Measurements from ENCODE around the gene THSD7A.

DNA sequence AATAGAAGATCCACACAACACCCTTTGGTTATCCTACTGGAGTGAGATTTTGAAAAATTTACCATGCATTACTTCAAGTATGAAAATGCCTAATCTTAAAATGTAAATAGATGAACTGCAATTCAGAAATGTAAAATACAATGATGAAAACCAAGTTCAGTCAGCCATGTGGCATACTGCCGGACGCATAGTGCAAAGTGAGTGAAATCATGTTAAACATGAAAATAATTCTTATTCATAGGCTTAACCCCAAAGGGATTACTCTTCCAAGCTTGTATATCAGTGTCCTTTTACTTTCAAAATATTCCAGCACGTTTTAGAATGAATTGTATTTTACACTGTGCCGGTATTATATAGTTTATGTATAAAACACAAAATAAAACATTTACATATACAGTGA lies 99.8 kb downstream of the THSD7A start:
- TF ChIP-seq EZH2 (IDR thresholded peaks at IDR 0.05) (no peak), EZH2phosphoT487 (IDR thresholded peaks at IDR 0.05) (no peak)
- TF ChIP-seq, protein P1, sequence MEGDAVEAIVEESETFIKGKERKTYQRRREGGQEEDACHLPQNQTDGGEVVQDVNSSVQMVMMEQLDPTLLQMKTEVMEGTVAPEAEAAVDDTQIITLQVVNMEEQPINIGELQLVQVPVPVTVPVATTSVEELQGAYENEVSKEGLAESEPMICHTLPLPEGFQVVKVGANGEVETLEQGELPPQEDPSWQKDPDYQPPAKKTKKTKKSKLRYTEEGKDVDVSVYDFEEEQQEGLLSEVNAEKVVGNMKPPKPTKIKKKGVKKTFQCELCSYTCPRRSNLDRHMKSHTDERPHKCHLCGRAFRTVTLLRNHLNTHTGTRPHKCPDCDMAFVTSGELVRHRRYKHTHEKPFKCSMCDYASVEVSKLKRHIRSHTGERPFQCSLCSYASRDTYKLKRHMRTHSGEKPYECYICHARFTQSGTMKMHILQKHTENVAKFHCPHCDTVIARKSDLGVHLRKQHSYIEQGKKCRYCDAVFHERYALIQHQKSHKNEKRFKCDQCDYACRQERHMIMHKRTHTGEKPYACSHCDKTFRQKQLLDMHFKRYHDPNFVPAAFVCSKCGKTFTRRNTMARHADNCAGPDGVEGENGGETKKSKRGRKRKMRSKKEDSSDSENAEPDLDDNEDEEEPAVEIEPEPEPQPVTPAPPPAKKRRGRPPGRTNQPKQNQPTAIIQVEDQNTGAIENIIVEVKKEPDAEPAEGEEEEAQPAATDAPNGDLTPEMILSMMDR (IDR thresholded peaks at IDR 0.05) = no peak

Data from neural progenitor cell (in vitro differentiated cells).